GM08714 (cell line): Measurements from ENCODE around the gene UBL7.

Experiments
- H3K4me3 ChIP-seq: fragments of 200-500 bp; sonication (Bioruptor generic); 2 replicates; pipeline ENCODE4 v1.5.1; 2014; ENCODE audit warnings: mild to moderate bottlenecking, low read length, inconsistent platforms
- ZNF274 ChIP-seq: IDR thresholded peaks from 2 replicates; pipeline ENCODE4 v1.6.1; 2012; ENCODE audit warnings: mild to moderate bottlenecking, low read depth, low read length

The UBL7 gene

GRCh38 chr15:74438206-74438605 lies 22.8 kb downstream of the UBL7 start:
- TF ChIP-seq ZNF274, result no peak
- no peak overlapping the region for H3K4me3 ChIP-seq

GRCh38 chr15:74434263-74435136 lies 26.5 kb downstream of the UBL7 start:
- peak overlapping the region; percentile 1; the same call in 1 of the 2 replicates for H3K4me3 ChIP-seq
- no peak for TF ChIP-seq ZNF274

GRCh38 chr15:74433592-74434262 lies 27.2 kb downstream of the UBL7 start, which contains the start of gene SEMA7A:
TSS of gene SEMA7A (minus strand) at chr15:74433958. CDS start at chr15:74433918, 40 bp downstream.
- peak within 1 kb of the TSS; percentile 75 for H3K4me3 ChIP-seq
- TF ChIP-seq ZNF274, result no peak

GRCh38 chr15:74432968-74433591 lies 27.9 kb downstream of the UBL7 start:
- no peak for TF ChIP-seq ZNF274
- peak overlapping the region; percentile 75 for H3K4me3 ChIP-seq

GRCh38 chr15:74432271-74432967 lies 28.5 kb downstream of the UBL7 start:
- no peak for TF ChIP-seq ZNF274
- H3K4me3 ChIP-seq, result peak overlapping the region; percentile 75

- TF ChIP-seq ZNF274, result no peak
- H3K4me3 ChIP-seq, result peak overlapping the region; percentile 75
Measured at GRCh38 chr15:74431645-74432044, 29.3 kb downstream of the UBL7 start.

- TF ChIP-seq ZNF274, result no peak
- peak overlapping the region; percentile 75 for H3K4me3 ChIP-seq
Measured at GRCh38 chr15:74431116-74431515, 29.8 kb downstream of the UBL7 start.

GRCh38 chr15:74430510-74430951 lies 30.4 kb downstream of the UBL7 start:
- H3K4me3 ChIP-seq, result peak overlapping the region; percentile 75; the same call in 1 of the 2 replicates
- TF ChIP-seq ZNF274, result no peak

GRCh38 chr15:74429781-74430400 lies 31.1 kb downstream of the UBL7 start:
- peak overlapping the region; percentile 75 for H3K4me3 ChIP-seq

GRCh38 chr15:74428970-74429780 lies 31.8 kb downstream of the UBL7 start:
- TF ChIP-seq ZNF274, result no peak
- H3K4me3 ChIP-seq, result peak overlapping the region; percentile 75; the same call in 1 of the 2 replicates

More at GRCh38 chr15:74429781-74430400, 31.1 kb downstream of the UBL7 start:
- no peak for TF ChIP-seq ZNF274

- no peak for TF ChIP-seq ZNF274
Measured at GRCh38 chr15:74428442-74428787, 32.5 kb downstream of the UBL7 start.

GRCh38 chr15:74427607-74428441 lies 33.1 kb downstream of the UBL7 start:
- no peak for TF ChIP-seq ZNF274

More at GRCh38 chr15:74428442-74428787, 32.5 kb downstream of the UBL7 start:
- peak overlapping the region; percentile 75; the same call in 1 of the 2 replicates for H3K4me3 ChIP-seq

More at GRCh38 chr15:74427607-74428441, 33.1 kb downstream of the UBL7 start:
- peak overlapping the region; percentile 75; the same call in 1 of the 2 replicates for H3K4me3 ChIP-seq
